NCI-H526 (cell line): ENCODE data around the gene UBQLN4.

Experiments
- DNase-seq, 2 experiments: peaks; one replicate each; lab custom pipeline; 2025; lab: John Stamatoyannopoulos, UW

UBQLN4 gene

GRCh38 chr1:156053768-156054499 is at the start of gene UBQLN4:
Gene UBQLN4, minus strand, starts transcription at chr1:156053798. Its CDS starts 97 bp downstream, at chr1:156053701.
- DNase-seq = peak; percentile 86 to 98

GRCh38 chr1:156102633-156103511 is 49.3 kb upstream of the UBQLN4 start:
- no peak for DNase-seq

GRCh38 chr1:156101880-156102279 is 48.3 kb upstream of the UBQLN4 start:
- DNase-seq = no peak

GRCh38 chr1:156100205-156100995 is 46.8 kb upstream of the UBQLN4 start:
- DNase-seq = no peak

- DNase-seq = no peak
These were observed 45.7 kb upstream of the UBQLN4 start for GRCh38 chr1:156099282-156099681.

- no peak for DNase-seq
These were observed 45.2 kb upstream of the UBQLN4 start for GRCh38 chr1:156098784-156099183.

- DNase-seq = no peak
These were observed 44.0 kb upstream of the UBQLN4 start for GRCh38 chr1:156097499-156098178.

GRCh38 chr1:156096640-156097391 is 43.2 kb upstream of the UBQLN4 start:
- DNase-seq = peak; percentile 78 to 96

GRCh38 chr1:156095906-156096508 is 42.4 kb upstream of the UBQLN4 start:
- peak; percentile 77 to 88 for DNase-seq

GRCh38 chr1:156091610-156092009 is 38.0 kb upstream of the UBQLN4 start:
- no peak for DNase-seq

- peak; percentile 85 to 99 for DNase-seq
These were observed 37.2 kb upstream of the UBQLN4 start for GRCh38 chr1:156090840-156091188.

GRCh38 chr1:156090138-156090839 is 36.7 kb upstream of the UBQLN4 start:
- DNase-seq = peak in 1 of 2 experiments; percentile 57

- peak; percentile 87 for DNase-seq
These were observed 36.1 kb upstream of the UBQLN4 start for GRCh38 chr1:156089704-156090103.

GRCh38 chr1:156086256-156086662 is 32.7 kb upstream of the UBQLN4 start:
- no peak for DNase-seq

GRCh38 chr1:156083800-156084790 is 30.5 kb upstream of the UBQLN4 start:
- DNase-seq = no peak

GRCh38 chr1:156082309-156083091 is 28.9 kb upstream of the UBQLN4 start, which contains the start of gene MEX3A:
Gene MEX3A, minus strand, starts transcription at chr1:156082465. Its CDS starts 467 bp downstream, at chr1:156081998.
- peak; percentile 87 to 97 for DNase-seq

- DNase-seq = peak in 1 of 2 experiments; percentile 85
These were observed 28.3 kb upstream of the UBQLN4 start for GRCh38 chr1:156081917-156082308.
